Neutrophil (primary cell): ENCODE results near the gene SPRED2.

Experiments used
- H3K27ac ChIP-seq: fragments of 200-600 bp; sonication (generic); 2 replicates; pipeline ENCODE4 v1.5.1; 2016; ENCODE audit warnings: mild to moderate bottlenecking, moderate library complexity
- H3K27me3 ChIP-seq: fragments of 200-600 bp; sonication (generic); 2 replicates; pipeline ENCODE4 v1.6.0; 2016; ENCODE audit warnings: mild to moderate bottlenecking
- H3K36me3 ChIP-seq: fragments of 200-600 bp; sonication (generic); 2 replicates; pipeline ENCODE4 v1.5.1; 2017
- H3K4me1 ChIP-seq, 2 experiments: fragments of 200-600 bp in 1 of 2; sonication (generic) in 1 of 2; 1 replicate in 1 of 2; 2 replicates in 1 of 2; pipeline versions ENCODE4 v1.5.1 to v1.6.1; 2013 to 2016; ENCODE audit warnings: low read depth in 1 of 2, low read length in 1 of 2, mild to moderate bottlenecking in 1 of 2, moderate library complexity in 1 of 2; ENCODE audit not compliant: control insufficient read depth in 1 of 2, insufficient read depth in 1 of 2
- H3K4me3 ChIP-seq, 2 experiments: fragments of 200-600 bp in 1 of 2; sonication (generic) in 1 of 2; 1 replicate in 1 of 2; 2 replicates in 1 of 2; pipeline ENCODE4 v1.5.1; 2013 to 2016; ENCODE audit warnings: low read depth in 1 of 2, low read length in 1 of 2, mild to moderate bottlenecking in 1 of 2, moderate library complexity in 1 of 2
- H3K9me3 ChIP-seq: fragments of 200-600 bp; sonication (generic); 2 replicates; pipeline ENCODE4 v1.5.1; 2016
- TF ChIP-seq, protein P1 (sequence below): fragments of 200-600 bp; sonication (generic); IDR thresholded peaks from 2 replicates; pipeline ENCODE4 v1.5.1; 2016; ENCODE audit warnings: antibody characterized with exemption

The SPRED2 gene

GRCh38 chr2:65388596-65389390 lies 43.6 kb downstream of the SPRED2 start:
- TF ChIP-seq, protein P1, sequence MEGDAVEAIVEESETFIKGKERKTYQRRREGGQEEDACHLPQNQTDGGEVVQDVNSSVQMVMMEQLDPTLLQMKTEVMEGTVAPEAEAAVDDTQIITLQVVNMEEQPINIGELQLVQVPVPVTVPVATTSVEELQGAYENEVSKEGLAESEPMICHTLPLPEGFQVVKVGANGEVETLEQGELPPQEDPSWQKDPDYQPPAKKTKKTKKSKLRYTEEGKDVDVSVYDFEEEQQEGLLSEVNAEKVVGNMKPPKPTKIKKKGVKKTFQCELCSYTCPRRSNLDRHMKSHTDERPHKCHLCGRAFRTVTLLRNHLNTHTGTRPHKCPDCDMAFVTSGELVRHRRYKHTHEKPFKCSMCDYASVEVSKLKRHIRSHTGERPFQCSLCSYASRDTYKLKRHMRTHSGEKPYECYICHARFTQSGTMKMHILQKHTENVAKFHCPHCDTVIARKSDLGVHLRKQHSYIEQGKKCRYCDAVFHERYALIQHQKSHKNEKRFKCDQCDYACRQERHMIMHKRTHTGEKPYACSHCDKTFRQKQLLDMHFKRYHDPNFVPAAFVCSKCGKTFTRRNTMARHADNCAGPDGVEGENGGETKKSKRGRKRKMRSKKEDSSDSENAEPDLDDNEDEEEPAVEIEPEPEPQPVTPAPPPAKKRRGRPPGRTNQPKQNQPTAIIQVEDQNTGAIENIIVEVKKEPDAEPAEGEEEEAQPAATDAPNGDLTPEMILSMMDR = no peak
- H3K9me3 ChIP-seq = no peaks in the 10 kb centered on the region
- H3K4me1 ChIP-seq = no peaks in the 10 kb centered on the region
- no peak overlapping the region for H3K4me3 ChIP-seq
- no peak overlapping the region for H3K27ac ChIP-seq
- H3K27me3 ChIP-seq = no peaks in the 10 kb centered on the region
- no peaks in the 10 kb centered on the region for H3K36me3 ChIP-seq

- TF ChIP-seq, protein P1 = no peak
- no peaks in the 10 kb centered on the region for H3K36me3 ChIP-seq
- H3K27me3 ChIP-seq = no peaks in the 10 kb centered on the region
- no peaks in the 10 kb centered on the region for H3K9me3 ChIP-seq
- no peak overlapping the region for H3K4me3 ChIP-seq
- H3K27ac ChIP-seq = no peak overlapping the region
- peaks cover 0 to 2% of the 10 kb centered on the region in 2 experiments for H3K4me1 ChIP-seq
These were observed 44.3 kb downstream of the SPRED2 start for GRCh38 chr2:65388051-65388531.

DNA sequence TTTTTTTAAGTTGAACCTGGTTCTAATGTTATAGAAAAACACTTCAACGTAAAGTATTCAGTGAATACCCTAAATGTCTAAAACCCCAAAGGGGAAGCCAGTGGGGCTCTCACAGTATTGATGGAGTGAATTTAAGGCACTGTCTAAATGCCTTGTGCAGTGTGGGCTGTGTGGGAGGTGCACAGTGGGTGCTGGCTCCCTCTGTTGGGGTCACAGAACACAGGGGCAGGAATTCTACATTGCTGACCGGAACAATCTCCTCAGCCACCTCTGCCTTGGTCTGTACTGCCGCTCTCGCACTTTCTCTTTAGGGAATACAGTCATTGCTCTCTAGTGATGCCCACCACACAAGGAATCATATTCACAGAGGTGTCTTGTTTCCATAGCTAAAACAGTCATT lies 45.4 kb downstream of the SPRED2 start:
- H3K4me1 ChIP-seq = peaks cover under 1 to 13% of the 10 kb centered on the region in 2 experiments
- TF ChIP-seq, protein P1 = no peak
- H3K36me3 ChIP-seq = no peaks in the 10 kb centered on the region
- H3K27ac ChIP-seq = no peak overlapping the region
- H3K27me3 ChIP-seq = no peaks in the 10 kb centered on the region
- H3K9me3 ChIP-seq = no peaks in the 10 kb centered on the region
- no peak overlapping the region for H3K4me3 ChIP-seq

- H3K4me3 ChIP-seq = no peak overlapping the region
- H3K27ac ChIP-seq = no peak overlapping the region
- H3K36me3 ChIP-seq = no peaks in the 10 kb centered on the region
- no peaks in the 10 kb centered on the region for H3K9me3 ChIP-seq
- H3K4me1 ChIP-seq = peaks cover 7 to 19% of the 10 kb centered on the region in 2 experiments
- no peaks in the 10 kb centered on the region for H3K27me3 ChIP-seq
- TF ChIP-seq, protein P1 = no peak
These were observed 46.1 kb downstream of the SPRED2 start for GRCh38 chr2:65386344-65386743.

- H3K36me3 ChIP-seq = no peaks in the 10 kb centered on the region
- no peaks in the 10 kb centered on the region for H3K9me3 ChIP-seq
- TF ChIP-seq, protein P1 = no peak
- no peaks in the 10 kb centered on the region for H3K27me3 ChIP-seq
- H3K27ac ChIP-seq = no peak overlapping the region
- peaks cover 7 to 21% of the 10 kb centered on the region in 2 experiments for H3K4me1 ChIP-seq
- H3K4me3 ChIP-seq = no peak overlapping the region
These were observed 48.6 kb downstream of the SPRED2 start for GRCh38 chr2:65383541-65384488.
